Measurements from ENCODE around the gene UBAC2.

UBAC2 gene

DNA sequence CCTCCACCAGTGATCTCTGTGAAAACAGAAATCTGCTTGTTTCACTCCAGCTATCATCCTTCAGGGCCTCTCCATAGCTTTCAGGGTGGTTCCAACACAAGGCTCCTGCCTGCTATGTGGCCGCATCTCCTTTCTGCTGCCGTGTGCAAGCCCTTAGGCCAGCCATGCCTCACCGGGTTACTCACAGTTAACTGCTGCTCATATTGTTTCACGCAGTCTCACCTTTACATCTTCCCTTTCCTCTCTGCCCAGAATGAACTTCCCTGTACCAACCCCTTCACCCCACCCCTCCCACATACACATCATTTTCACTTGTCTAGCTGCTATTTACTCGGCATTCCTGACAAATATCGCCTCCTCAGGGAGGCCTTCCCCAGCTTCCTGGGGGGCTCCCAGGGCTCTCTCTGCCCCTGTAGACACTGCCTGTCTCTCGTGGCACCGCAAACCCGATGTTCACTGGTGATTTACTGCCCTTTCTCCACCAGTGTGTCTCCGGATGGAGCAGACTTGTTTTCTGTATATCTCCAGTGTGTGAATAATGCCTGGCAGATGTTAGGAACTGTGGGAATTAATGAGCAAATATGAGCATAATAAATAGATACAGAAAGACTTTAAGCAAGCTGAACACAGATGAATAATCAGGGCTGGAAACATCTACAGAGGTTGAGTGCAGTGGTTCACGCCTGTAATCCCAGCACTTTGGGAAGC, 145.8 kb downstream of the UBAC2 start:
- no peak for DNase-seq (ENCODE audit: low read depth)
- TF ChIP-seq CTCF (conservative IDR thresholded peaks at IDR 0.05; ENCODE audit: low read depth, low read length) = no peak

GRCh38 chr13:99347335-99347878, 146.8 kb downstream of the UBAC2 start:
- DNase-seq (ENCODE audit: low read depth) = no peak
- TF ChIP-seq CTCF (conservative IDR thresholded peaks at IDR 0.05; ENCODE audit: low read depth, low read length) = no peak
- no peak overlapping the region for H3K4me3 ChIP-seq (ENCODE audit: low read depth, low read length)

More for the DNA sequence above, 145.8 kb downstream of the UBAC2 start:
- no peak overlapping the region for H3K4me3 ChIP-seq (ENCODE audit: low read depth, low read length)

DNA sequence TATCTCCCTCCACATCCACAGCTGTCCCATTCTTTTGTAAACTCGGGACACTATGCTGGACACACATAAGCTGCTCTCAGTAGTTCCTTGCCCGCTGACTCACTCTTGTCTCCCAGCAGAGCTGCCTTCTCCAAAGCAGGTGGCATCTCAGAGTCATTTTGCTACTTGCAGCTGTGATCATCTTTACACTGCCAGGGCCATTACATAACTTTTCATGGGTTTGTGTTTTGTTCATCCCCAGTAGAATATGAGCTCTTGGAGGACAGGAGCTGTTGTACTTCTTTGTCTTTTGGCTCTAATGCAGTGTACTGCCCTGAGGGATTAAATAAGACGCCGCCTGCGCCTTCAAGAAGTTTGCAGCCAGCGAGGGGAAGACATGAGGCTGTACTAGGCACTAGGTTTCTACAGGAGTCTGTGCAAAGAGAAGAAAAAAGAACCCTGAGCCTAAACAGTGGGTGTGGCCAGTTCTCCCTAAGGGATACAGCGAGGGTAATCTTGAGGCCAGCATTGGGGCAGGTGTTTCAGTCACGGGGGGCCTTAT, 147.3 kb downstream of the UBAC2 start:
- no peak for TF ChIP-seq CTCF (conservative IDR thresholded peaks at IDR 0.05; ENCODE audit: low read depth, low read length)
- H3K4me3 ChIP-seq (ENCODE audit: low read depth, low read length) = no peak overlapping the region
- no peak for DNase-seq (ENCODE audit: low read depth)

DNA sequence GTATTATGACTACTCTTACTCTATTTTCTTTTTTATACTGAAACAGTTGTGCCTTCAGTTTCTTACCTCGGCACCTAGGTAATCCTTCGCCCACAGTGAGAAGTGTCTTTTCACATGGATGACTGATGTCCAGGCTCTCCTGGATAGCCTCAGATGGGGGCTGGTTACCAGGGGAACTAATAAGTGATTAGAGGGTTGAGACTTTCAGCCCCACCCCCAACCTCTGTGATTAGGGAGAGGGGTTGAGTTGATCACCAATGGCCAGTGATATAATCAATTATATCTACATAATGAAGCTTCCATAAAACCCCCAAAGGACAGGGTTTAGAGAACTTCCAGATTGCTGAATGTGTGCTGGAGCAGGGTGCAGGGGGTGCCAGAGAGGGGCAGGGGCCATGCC, 149.5 kb downstream of the UBAC2 start:
- H3K4me3 ChIP-seq (ENCODE audit: low read depth, low read length) = no peak overlapping the region
- no peak for TF ChIP-seq CTCF (conservative IDR thresholded peaks at IDR 0.05; ENCODE audit: low read depth, low read length)
- no peak for DNase-seq (ENCODE audit: low read depth)

DNA sequence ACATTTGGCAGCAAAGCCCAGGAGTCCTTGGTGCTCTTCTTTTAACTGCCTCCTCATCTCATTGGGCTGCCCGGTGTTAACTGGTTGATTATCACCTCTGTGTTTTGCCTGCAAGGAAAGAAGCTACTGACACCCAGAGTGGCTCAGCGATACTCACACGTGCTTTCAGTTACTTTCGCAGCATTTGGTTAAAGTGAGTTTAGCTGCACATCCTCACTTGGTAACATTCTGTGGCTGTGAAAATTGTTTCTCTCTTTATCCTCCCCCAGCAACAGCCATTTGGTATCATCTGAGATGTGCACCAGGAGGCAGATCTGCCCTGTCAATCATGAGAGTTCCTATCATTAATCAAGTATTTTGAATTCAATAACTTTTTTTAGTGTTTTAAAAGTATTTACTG, 151.1 kb downstream of the UBAC2 start:
- H3K4me3 ChIP-seq (ENCODE audit: low read depth, low read length) = no peak overlapping the region
- no peak for TF ChIP-seq CTCF (conservative IDR thresholded peaks at IDR 0.05; ENCODE audit: low read depth, low read length)
- no peak for DNase-seq (ENCODE audit: low read depth)

- no peak for DNase-seq (ENCODE audit: low read depth)
- peak; percentile 16 for TF ChIP-seq CTCF (conservative IDR thresholded peaks at IDR 0.05; ENCODE audit: low read depth, low read length)
- no peak overlapping the region for H3K4me3 ChIP-seq (ENCODE audit: low read depth, low read length)
Observed at GRCh38 chr13:99352351-99353245, 151.9 kb downstream of the UBAC2 start.
